Esophagus squamous epithelium (tissue), 4 donors: ENCODE data around the gene TEKT1.

ENCODE experiments used
- CTCF ChIP-seq, 6 experiments: fragments of 450-650 bp in 4 of 6; fragments of 200-600 bp in 2 of 6; sonication (generic) in 2 of 6; IDR thresholded peaks; one replicate each; pipeline ENCODE4 v1.5.1; 2016 to 2019; ENCODE audit warnings: antibody characterized with exemption in 6 of 6, mild to moderate bottlenecking in 4 of 6, moderate library complexity in 4 of 6
- POLR2A ChIP-seq, 4 donors: fragments of 450-650 bp; IDR thresholded peaks; one replicate each; pipeline ENCODE4 v1.6.1; 2017; ENCODE audit warnings: antibody characterized with exemption in 4 of 4, mild to moderate bottlenecking in 4 of 4, moderate library complexity in 3 of 4

DNA sequence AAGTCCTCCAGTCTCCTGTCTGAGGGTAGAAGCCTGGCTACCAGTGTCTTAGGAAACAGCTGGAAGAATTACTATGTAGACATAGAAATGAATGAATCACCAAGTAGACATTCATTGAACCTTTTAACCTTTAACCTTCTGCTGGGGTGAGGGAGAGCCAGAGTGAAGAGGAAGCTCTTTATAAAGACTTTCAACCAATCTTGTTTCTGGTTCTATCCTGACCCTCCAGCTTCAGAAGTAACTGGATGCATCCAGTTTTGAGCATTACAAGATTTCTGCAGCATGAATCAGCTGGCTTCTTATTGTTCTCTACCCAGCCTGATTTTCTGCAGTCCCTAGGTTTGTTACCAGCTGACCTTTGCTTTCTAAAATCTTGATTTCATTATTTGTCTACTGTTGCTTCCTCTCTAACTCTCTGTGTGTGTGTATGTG lies 8.5 kb downstream of the TEKT1 start:
- TF ChIP-seq CTCF (IDR thresholded peaks at IDR 0.05) (no peak), POLR2A (IDR thresholded peaks at IDR 0.05) (no peak)
